NCI-H446 treated with DMSO at 0.1 percent for 48 hours (cell line): ENCODE results near the gene ZBTB4.
A peak's percentile ranks its signal among the peaks of the same experiment; 100 is the strongest.

Experiments used
- DNase-seq: peaks from one replicate; lab custom pipeline; 2025; lab: John Stamatoyannopoulos, UW

The ZBTB4 gene

DNA sequence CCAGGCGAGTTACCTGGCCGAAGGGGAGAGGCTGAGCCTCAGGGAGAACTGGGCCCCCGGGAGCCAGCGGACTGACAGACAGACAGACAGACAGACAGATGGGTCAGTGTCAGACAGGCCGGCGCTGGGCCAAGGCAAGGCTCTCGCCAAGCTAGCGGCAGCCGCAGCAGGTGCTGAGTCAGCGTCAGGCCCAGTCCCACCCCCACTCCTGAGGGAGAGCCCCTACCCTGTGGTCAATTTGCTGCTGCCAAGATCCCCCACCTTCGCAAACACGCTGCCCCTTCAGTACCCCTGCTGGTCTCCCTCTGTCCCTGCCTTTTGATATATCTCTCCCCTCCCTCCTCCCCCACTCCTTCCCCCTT lies 38.6 kb downstream of the ZBTB4 start:
- DNase-seq: peak; percentile 59

- peak; percentile 39 for DNase-seq
Measured at GRCh38 chr17:7440113-7440833, 39.2 kb downstream of the ZBTB4 start.

GRCh38 chr17:7439462-7440112 lies 39.8 kb downstream of the ZBTB4 start, which contains the start of gene FGF11:
Gene FGF11, plus strand, starts transcription at chr17:7439512. Its CDS starts 109 bp downstream, at chr17:7439621.
- no peak for DNase-seq

DNA sequence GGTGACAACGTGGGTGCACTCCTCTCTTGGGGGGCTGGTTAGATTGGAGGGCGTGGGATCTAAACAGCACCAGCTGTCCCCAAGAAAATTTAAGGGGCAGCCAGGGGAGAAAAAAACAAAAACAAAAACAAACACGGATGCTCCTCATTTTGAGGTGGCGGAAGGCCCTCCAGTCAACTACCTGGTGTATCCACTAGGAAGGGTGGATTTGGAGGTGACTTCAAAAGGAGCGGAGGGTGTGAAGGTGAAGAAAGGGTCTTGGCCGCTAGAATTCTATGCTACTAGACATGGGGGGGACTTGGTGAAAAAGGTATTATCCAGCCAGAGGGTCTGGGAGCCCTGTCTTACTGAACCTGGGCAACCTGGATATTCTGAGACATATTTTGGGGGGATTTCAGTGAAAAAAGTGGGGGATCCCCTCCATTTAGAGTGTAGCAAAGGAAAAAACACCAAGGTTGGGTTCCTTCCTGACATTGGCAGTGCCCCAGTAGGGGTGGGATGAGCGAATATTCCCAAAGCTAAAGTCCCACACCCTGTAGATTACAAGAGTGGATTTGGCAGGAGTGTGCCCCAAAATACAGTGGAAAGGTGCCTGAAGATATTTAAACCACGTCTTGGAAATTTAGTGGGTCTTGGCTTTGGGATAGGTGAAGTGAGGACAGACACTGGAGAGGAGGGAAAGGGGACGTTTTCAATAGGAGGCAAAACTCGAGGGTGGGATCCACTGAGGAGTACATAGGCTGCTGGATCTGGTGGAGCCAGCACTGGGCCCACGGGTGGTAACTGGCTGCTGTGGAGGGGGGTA lies 40.6 kb downstream of the ZBTB4 start:
- DNase-seq: no peak

GRCh38 chr17:7437950-7438614 lies 41.3 kb downstream of the ZBTB4 start:
- DNase-seq: no peak

DNA sequence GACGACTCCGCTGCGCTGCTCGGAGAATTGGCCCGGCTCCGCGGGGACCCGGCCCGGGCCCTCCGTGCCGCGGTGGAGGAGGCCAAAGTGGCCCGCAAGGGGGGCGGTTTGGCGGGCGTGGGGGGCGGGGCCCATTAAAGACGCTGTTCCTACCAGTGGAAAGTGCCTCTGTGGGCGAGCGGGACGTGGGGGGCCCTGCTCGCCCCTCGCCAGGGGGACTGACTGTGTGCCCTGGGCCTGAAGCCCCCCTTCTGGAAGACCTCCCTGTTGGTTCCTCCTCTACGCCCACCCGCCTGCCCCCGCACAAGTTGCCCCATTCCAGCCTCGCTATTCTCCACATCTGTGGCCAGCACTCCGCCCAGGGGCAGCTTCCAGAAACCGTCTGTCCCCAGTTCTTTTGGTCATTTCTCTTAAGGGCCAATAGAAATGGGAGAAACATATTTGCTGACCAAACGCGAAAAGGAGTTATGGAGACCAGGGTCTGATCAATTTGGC lies 42.0 kb downstream of the ZBTB4 start:
- no peak for DNase-seq

- peak; percentile 42 for DNase-seq
Measured at GRCh38 chr17:7436556-7437368, 42.7 kb downstream of the ZBTB4 start.

DNA sequence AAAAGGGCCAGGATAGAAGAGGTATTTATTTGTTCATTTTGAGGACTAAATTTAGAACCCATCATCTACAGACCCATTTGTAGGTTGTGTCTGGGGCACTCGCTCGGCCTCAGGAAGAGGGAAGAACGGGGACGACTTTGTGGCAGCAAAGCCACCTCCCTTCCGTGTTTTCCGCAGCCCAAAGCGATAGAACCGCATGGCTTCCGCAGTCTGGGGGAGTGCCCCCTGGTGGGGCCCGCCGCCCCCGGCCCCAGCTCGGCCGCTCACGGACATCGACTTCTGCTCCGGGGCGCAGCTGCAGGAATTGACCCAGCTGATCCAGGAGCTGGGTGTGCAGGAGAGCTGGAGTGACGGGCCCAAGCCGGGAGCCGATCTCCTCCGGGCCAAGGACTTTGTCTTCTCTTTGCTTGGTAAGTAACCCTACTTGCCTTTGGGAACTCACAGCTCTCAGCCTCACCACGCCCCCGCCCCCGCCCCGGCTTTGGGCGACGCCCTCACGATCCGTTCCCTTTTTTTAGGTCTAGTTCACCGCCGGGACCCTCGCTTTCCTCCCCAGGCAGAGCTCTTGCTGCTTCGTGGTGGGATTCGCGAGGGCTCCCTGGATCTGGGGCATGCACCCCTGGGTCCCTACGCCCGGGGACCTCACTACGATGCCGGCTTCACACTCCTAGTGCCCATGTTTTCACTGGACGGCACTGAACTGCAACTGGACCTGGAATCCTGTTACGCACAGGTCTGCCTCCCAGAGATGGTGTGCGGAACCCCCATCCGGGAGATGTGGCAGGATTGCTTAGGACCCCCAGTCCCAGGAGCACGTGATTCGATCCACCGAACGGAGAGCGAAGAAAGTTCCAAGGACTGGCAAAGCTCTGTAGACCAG lies 43.5 kb downstream of the ZBTB4 start:
- no peak for DNase-seq

GRCh38 chr17:7432296-7432695 lies 47.1 kb downstream of the ZBTB4 start:
- no peak for DNase-seq

GRCh38 chr17:7431231-7431630 lies 48.2 kb downstream of the ZBTB4 start:
- no peak for DNase-seq

- no peak for DNase-seq
Measured at GRCh38 chr17:7429722-7430121, 49.7 kb downstream of the ZBTB4 start.

DNA sequence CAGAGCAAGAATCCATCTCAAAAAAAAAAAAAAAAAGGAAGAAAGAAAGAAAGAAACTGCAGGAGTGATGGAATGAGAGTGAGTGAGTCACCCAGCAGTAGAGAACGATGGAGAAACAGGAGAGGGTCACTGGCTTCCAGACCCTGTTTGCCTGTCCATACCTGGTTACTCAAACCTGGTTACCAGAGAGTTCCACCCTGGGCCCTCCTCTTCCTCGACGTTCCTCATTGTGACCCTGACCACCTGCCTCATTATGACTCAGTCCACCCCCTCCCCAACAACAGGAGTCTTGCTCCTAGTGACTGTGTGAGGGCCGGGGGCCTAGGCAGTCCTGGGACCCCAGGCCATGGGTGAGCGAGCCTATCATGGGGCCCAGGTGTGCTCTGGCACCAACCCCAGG lies 50.9 kb downstream of the ZBTB4 start, which contains the start of gene SPEM3:
TSS of gene SPEM3 (plus strand) at position 301 of the 400 bp plus-strand sequence. CDS start at position 347, 46 bp downstream.
- DNase-seq: no peak

- no peak for DNase-seq
Measured at GRCh38 chr17:7427549-7427948, 51.9 kb downstream of the ZBTB4 start.

DNA sequence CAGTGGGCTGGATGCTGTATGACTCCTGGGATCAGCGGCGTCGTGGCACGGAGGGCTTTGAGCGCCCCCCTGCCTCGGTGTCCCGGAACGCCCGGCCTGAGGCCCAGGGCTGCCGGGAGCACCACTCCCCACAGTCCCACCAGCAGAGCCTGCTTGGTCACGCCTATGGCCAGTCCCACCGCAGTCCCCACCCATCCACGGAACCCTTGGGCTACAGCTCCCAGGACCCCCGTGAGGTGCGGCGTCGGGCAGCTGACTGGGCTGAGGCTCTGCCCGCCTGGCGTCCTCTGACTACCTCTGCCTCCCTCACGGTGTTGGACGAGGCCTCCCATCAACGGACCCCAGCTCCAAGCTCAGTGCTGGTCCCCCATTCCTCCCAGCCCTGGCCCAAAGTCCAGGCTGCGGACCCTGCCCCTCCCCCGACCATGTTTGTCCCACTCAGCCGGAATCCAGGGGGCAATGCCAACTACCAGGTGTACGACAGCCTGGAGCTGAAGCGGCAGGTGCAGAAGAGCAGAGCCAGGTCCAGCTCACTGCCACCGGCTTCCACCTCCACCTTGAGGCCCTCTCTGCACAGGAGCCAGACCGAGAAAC lies 52.4 kb downstream of the ZBTB4 start:
- DNase-seq: no peak

DNA sequence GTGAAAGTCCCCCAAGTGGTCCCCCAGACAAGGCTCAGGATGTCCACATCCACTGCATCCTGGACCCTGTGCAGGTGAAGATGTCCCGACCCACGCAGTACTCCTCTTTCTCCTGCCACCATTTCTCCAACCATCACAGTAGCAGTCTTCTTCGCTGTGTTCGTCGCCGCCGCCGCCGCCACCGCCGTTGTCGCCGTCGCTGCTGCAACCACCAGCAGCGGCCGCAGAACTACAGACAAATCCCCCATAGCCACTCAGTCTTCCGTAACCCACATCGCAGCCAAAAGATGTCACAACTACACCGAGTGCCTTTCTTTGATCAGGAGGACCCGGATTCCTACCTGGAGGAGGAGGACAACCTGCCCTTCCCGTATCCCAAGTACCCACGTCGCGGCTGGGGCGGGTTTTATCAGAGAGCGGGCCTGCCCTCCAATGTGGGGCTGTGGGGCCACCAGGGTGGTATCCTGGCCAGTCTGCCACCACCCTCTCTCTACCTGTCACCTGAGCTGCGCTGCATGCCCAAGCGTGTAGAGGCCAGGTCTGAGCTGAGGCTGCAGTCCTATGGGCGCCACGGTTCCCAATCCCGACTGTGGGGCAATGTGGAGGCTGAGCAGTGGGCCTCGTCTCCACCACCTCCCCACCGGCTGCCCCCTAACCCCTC lies 53.1 kb downstream of the ZBTB4 start:
- no peak for DNase-seq

DNA sequence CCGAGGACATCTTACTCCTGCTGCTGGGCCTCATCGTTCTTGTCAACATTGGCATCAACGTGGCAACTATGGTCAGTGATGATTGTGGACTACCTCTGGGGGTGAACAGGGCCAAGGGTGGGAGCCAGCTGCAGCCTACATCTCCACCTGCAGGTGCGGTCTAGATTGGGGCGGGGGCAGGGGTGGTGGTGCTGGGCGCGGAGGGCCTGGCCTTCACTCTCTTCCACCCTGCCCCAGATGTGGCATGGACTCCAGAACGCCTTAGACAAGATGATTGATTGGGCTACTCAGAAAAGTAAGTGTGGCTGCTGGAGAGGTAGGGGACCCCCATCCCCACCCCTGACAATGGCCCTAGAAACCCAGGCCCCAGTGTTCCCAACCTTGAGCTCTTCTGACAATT lies 53.7 kb downstream of the ZBTB4 start:
- no peak for DNase-seq

- no peak for DNase-seq
Measured at GRCh38 chr17:7425316-7425715, 54.1 kb downstream of the ZBTB4 start, which contains the start of gene SPEM2. Gene SPEM2, plus strand, starts transcription at chr17:7425616. Its CDS starts 73 bp downstream, at chr17:7425689.

- DNase-seq: no peak
Measured at GRCh38 chr17:7423679-7424078, 55.8 kb downstream of the ZBTB4 start.

DNA sequence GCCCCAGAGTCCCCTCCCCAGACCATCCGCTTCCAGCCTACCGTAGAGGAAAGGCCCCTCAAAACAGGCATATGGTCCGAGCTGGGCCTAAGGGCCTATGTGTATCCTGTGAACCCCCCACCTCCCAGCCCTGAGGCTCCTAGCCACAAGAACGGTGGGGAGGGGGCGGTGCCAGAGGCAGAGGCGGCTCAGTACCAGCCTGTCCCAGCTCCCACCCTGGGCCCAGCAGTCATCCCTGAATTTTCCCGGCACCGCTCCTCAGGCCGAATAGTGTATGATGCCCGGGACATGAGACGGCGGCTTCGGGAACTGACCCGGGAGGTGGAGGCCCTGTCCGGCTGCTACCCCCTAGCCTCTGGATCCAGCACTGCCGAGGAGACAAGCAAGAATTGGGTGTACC lies 58.2 kb downstream of the ZBTB4 start:
- DNase-seq: no peak
